SK-N-SH treated with all-trans-retinoic acid at 6 μM for 48 hours (cell line): Measurements from ENCODE around the gene CDHR5.

Experiments used
- OSR1 ChIP-seq: fragments of 250-450 bp; sonication (Bioruptor Pico); IDR thresholded peaks from 2 replicates; pipeline ENCODE4 v1.8.0; 2022; ENCODE audit warnings: moderate library complexity, mild to moderate bottlenecking, inconsistent platforms
- ZFP30 ChIP-seq: fragments of 450-650 bp; formaldehyde crosslinking; IDR thresholded peaks from 2 replicates; pipeline ENCODE4 v1.5.0; 2022; ENCODE audit warnings: mild to moderate bottlenecking, moderate library complexity

GRCh38 chr11:568306-569157, 56.2 kb downstream of the CDHR5 start:
- no peak for TF ChIP-seq OSR1 (CRISPR knock-in tag)
- TF ChIP-seq ZFP30 (CRISPR knock-in tag) = no peak
